Erythroblast (primary cell): ENCODE data around the gene ZNF106.

Experiments used
- GATA1 ChIP-seq: IDR thresholded peaks from 2 replicates; pipeline ENCODE4 v1.6.1; 2011; ENCODE audit warnings: low read depth, mild to moderate bottlenecking, control low read depth, low read length, moderate library complexity
- POLR2A ChIP-seq: IDR thresholded peaks from 2 replicates; pipeline ENCODE4 v1.6.1; 2011; ENCODE audit warnings: mild to moderate bottlenecking, low read length

GRCh38 chr15:42387603-42388002, 103.3 kb downstream of the ZNF106 start:
- no peak for TF ChIP-seq POLR2A
- no peak for TF ChIP-seq GATA1
